Stomach (tissue), 4 donors: ENCODE measurements around the gene SERPINA5.

Source experiments
- CTCF ChIP-seq, 7 experiments: fragments of 450-650 bp in 4 of 7; fragments of 200-600 bp in 3 of 7; sonication (generic) in 3 of 7; IDR thresholded peaks; one replicate each; pipeline ENCODE4 v1.5.1; 2016 to 2019; ENCODE audit warnings: antibody characterized with exemption in 7 of 7, control low read depth in 2 of 7, mild to moderate bottlenecking in 1 of 7
- POLR2A ChIP-seq, 4 donors: fragments of 450-650 bp; IDR thresholded peaks; one replicate each; pipeline ENCODE4 v1.6.1; 2016; ENCODE audit warnings: antibody characterized with exemption in 4 of 4, control low read depth in 2 of 4, mild to moderate bottlenecking in 1 of 4, moderate library complexity in 1 of 4

DNA sequence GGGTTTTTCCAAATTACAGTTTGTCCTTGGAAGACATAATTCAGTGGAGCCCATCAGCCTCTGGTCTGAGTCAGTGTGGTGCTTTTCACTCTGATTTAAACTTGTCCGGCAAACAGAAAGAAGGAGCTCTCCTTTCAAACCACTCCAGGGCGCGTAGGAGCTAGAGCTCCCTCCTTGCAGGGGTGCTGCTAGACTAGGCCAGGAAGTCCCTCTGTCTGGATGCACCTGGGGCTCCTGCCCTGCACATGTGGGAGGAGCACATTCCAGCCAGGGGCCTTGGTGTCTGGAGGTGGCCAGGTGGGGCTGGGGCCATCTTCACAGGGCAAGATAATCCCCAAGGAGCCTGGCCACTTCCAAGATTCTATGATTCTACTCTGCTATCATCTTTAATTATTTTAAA lies 34.0 kb downstream of the SERPINA5 start:
- TF ChIP-seq CTCF (IDR thresholded peaks at IDR 0.05) (no peak), POLR2A (IDR thresholded peaks at IDR 0.05) (no peak)
